Brain microvascular endothelial cell (primary cell): ENCODE data around the gene HNRNPD.
A peak's percentile ranks its signal among the peaks of the same experiment; 100 is the strongest.

Source experiments
- DNase-seq: peaks from one replicate; pipeline ENCODE4 v3.0.0-alpha.2; 2020
- H3K27ac ChIP-seq: fragments of 250-450 bp; sonication (Bioruptor Pico); 2 replicates; pipeline ENCODE4 v1.5.1; 2020; ENCODE audit warnings: mild to moderate bottlenecking, moderate library complexity
- H3K27me3 ChIP-seq: fragments of 250-450 bp; sonication (Bioruptor Pico); replicated peaks from 2 replicates; pipeline ENCODE4 v1.5.1; 2020; ENCODE audit warnings: mild to moderate bottlenecking
- H3K36me3 ChIP-seq: fragments of 250-450 bp; sonication (Bioruptor Pico); replicated peaks from 2 replicates; pipeline ENCODE4 v1.5.1; 2020; ENCODE audit warnings: mild to moderate bottlenecking
- H3K4me3 ChIP-seq: 2 replicates; pipeline ENCODE4 v1.5.1; 2011; ENCODE audit warnings: low read depth, mild to moderate bottlenecking, control low read depth, low read length, moderate library complexity
- in situ Hi-C: cut with HindIII; loops from 2 replicates; pipeline ENCODE4 v1.10.0; 2017; ENCODE audit warnings: low sequenced_read_pairs, low pct_ligation_motif_present
- TF ChIP-seq, protein P1 (sequence below): IDR thresholded peaks from 2 replicates; pipeline ENCODE4 v1.5.1; 2011; ENCODE audit warnings: low read depth, mild to moderate bottlenecking, moderate library complexity, low read length, control low read depth, inconsistent platforms; ENCODE audit errors: missing control alignments

Gene HNRNPD

DNA sequence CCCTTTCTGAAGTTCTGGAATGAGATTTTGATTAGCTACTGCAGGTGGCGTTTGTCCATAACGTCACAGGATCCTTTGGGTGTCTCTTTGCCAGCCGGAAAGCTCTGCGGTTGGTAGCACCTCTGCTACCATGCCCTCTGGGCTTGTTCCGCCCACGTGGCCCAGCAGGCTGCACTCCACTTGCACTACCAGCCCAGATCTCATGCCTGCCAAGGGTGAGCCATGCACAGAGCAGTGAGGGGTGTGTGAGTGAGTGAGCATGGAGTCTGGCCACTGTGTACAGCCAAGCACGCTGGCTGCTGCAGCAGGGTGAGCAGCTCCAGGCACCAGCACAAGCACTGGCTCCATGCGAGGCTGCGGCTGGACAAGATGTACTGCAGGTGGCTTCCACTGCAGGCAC lies 6.6 kb upstream of the HNRNPD start:
- DNase-seq: no peak
- Histone ChIP-seq H3K27ac (no peak overlapping the region), H3K4me3 (no peak overlapping the region), H3K36me3 (no peaks in the 10 kb centered on the region), H3K27me3 (no peaks in the 10 kb centered on the region)
- in situ Hi-C loops: no loop called here
- TF ChIP-seq, protein P1, sequence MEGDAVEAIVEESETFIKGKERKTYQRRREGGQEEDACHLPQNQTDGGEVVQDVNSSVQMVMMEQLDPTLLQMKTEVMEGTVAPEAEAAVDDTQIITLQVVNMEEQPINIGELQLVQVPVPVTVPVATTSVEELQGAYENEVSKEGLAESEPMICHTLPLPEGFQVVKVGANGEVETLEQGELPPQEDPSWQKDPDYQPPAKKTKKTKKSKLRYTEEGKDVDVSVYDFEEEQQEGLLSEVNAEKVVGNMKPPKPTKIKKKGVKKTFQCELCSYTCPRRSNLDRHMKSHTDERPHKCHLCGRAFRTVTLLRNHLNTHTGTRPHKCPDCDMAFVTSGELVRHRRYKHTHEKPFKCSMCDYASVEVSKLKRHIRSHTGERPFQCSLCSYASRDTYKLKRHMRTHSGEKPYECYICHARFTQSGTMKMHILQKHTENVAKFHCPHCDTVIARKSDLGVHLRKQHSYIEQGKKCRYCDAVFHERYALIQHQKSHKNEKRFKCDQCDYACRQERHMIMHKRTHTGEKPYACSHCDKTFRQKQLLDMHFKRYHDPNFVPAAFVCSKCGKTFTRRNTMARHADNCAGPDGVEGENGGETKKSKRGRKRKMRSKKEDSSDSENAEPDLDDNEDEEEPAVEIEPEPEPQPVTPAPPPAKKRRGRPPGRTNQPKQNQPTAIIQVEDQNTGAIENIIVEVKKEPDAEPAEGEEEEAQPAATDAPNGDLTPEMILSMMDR: no peak

DNA sequence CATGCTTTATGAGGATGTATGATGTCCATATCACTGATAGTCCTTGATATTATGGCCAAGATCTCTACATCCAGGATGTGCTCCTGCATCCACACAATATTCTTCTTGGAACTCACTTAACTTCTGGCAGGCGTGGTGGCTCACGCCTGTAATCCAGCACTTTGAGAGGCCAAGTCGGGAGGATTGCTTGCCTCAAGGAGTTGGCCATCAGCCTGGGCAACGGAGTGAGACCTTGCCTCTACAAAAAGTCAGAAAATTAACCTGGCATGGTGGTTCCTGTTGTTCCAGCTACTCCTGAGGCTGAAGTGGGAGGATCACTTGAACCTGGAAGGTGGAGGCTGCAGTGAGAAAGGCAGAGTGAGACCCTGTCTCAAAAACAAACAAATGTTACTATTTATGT lies 2.3 kb upstream of the HNRNPD start:
- Histone ChIP-seq H3K27ac (no peak overlapping the region), H3K36me3 (peaks cover 3% of the 10 kb centered on the region), H3K27me3 (no peaks in the 10 kb centered on the region), H3K4me3 (no peak overlapping the region)
- in situ Hi-C loops: loop anchor here (10.0 kb wide), 1 partner anchor 49 kb away; no protein-coding TSS in a partner anchor
- no peak for DNase-seq
- TF ChIP-seq, protein P1: no peak

DNA sequence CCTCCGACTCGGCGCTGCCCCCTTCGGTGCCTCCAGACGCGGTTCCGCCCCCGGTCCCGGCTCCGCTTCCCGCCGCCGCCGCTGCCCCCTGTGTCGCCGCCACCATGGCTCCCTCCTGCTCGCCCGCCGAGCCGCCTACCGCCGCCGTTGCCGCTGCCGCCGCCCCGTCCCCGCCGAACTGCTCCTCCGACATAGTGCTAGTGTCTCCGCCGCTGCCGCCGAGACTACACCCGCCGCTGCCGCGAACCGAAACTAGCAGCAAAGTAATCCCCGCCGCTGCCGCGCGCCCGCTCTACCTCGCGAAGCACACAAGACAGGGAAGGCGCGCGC lies 340 bp downstream of the HNRNPD start:
- in situ Hi-C loops: loop anchor here (10.0 kb wide), 1 partner anchor 51 kb away; no protein-coding TSS in a partner anchor
- DNase-seq: no peak
- Histone ChIP-seq H3K36me3 (peaks cover 12% of the 10 kb centered on the region), H3K27ac (peak overlapping the region; percentile 86), H3K4me3 (peak overlapping the region; percentile 97), H3K27me3 (no peaks in the 10 kb centered on the region)
- TF ChIP-seq, protein P1: no peak

DNA sequence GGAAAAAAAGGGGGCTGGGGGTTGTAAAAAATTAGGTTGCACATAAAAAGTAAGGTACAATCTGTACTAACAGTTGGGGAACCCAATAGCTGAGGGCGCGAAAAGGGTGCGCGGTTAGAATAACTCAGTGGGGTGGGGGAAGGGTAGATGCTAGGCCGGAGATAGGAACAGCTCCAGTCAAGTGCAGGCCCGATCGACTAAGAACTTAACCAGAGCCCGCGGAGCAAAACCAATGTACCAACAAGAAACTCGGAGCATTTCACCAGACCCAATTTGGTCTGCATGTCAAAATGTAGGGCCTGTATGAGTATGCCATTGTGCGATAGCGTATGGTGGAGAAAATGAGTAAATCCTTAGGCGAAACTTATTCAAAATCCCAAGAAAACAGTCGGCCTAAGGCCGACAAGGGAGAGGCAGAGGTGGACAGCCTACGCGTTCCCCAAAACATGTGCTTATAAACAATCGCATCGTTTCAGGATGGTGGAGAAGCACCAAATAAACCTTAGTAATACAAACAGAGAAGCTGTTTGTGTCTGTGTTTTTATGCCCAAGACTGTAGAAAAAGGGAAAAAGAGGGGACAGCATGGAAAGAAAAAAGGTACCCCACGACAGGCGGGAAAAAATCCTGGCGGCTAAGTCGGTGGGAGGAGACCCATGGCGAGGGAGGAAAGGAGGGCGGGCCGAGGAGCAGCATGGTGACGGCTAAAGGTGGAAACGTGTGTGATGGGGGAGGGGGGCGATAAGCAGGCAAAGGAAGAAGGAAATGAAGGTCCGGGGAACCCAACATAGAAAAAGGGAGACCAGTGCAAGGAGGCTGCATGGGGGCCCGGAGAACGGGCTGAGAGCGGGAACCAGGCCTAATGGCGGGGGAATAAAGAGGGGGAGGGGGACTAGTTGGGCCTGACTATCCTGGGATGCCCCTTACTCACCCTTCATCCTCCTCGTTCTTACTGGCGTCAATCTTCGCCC lies 990 bp downstream of the HNRNPD start:
- Histone ChIP-seq H3K36me3 (peaks cover 13% of the 10 kb centered on the region), H3K27me3 (no peaks in the 10 kb centered on the region), H3K4me3 (peak overlapping the region; percentile 97), H3K27ac (peak overlapping the region; percentile 86)
- peak; percentile 59 for DNase-seq
- TF ChIP-seq, protein P1: no peak
- in situ Hi-C loops: loop anchor here (10.0 kb wide), 1 partner anchor 52 kb away; no protein-coding TSS in a partner anchor

DNA sequence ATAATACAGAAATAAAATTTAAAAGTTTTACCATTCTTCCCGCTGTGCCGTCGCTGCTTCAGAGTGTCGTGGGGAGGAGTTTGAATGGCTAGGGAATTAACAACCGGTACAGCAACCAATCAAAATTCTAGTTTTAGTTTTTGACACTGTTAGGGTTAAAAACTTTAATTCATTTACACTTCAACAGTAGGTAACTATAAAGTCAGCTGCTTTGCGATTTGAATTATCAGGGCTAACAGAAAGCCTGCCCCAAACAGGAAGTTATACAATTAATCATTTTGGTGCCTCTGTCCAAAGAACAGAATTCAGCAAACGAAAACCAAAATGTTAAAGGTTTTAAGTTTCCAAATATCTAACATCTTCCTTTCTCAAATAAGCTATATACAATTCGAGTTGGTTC lies 2.3 kb downstream of the HNRNPD start:
- in situ Hi-C loops: loop anchor here (10.0 kb wide), 1 partner anchor 53 kb away; no protein-coding TSS in a partner anchor
- Histone ChIP-seq H3K27me3 (no peaks in the 10 kb centered on the region), H3K36me3 (peaks cover 16% of the 10 kb centered on the region), H3K27ac (no peak overlapping the region), H3K4me3 (peak overlapping the region; percentile 97)
- no peak for DNase-seq
- TF ChIP-seq, protein P1: no peak
